ENCODE measurements around the gene MRPL39. TPM values are rescaled to one million over a fixed set of nuclear protein-coding genes. Genes with fewer than 3 reads are reported as not detected.

The MRPL39 gene
- total and polyA plus RNA-seq, 7 donors: 40.5 to 75.0 (median 44.5) TPM

- H3K4me3 ChIP-seq: no peak overlapping the region
- no peak for ATAC-seq
- DNase-seq: no peak
- no peaks in the 10 kb centered on the region for H3K9me3 ChIP-seq
- WGBS, 3 donors: 83 to 86% (median 85%) methylated on average over 2 of the region's 2 CpGs
- intact Hi-C loops (cut with DNase I): no loop called here
- TF ChIP-seq CTCF (IDR thresholded peaks at IDR 0.05): no peak
- H3K27me3 ChIP-seq (ENCODE audit: insufficient read depth in 3 of 3, low read length in 2 of 3): no peaks in the 10 kb centered on the region
- H3K4me1 ChIP-seq: no peaks in the 10 kb centered on the region
- no peak overlapping the region for H3K27ac ChIP-seq
- H3K36me3 ChIP-seq (ENCODE audit: insufficient read depth in 1 of 2, low read depth in 1 of 2): no peaks in the 10 kb centered on the region
Observed at GRCh38 chr21:25558123-25558522, 49.2 kb downstream of the MRPL39 start.

GRCh38 chr21:25557180-25557579, 50.1 kb downstream of the MRPL39 start:
- H3K36me3 ChIP-seq (ENCODE audit: insufficient read depth in 1 of 2, low read depth in 1 of 2): no peaks in the 10 kb centered on the region
- ATAC-seq (no peak), DNase-seq (no peak)
- no peak overlapping the region for H3K4me3 ChIP-seq
- no peaks in the 10 kb centered on the region for H3K27me3 ChIP-seq (ENCODE audit: insufficient read depth in 3 of 3, low read length in 2 of 3)
- TF ChIP-seq CTCF (IDR thresholded peaks at IDR 0.05): no peak
- intact Hi-C loops (cut with DNase I): no loop called here
- 90 to 97% (median 91%) methylated on average over 1 of the region's 1 CpG for WGBS, 3 donors
- H3K4me1 ChIP-seq: no peaks in the 10 kb centered on the region
- no peaks in the 10 kb centered on the region for H3K9me3 ChIP-seq
- no peak overlapping the region for H3K27ac ChIP-seq

GRCh38 chr21:25556091-25556490, 51.2 kb downstream of the MRPL39 start:
- ATAC-seq: no peak
- no peak for TF ChIP-seq CTCF (IDR thresholded peaks at IDR 0.05)
- intact Hi-C loops (cut with DNase I): no loop called here

GRCh38 chr21:25555492-25555891, 51.8 kb downstream of the MRPL39 start:
- no peak for TF ChIP-seq CTCF (IDR thresholded peaks at IDR 0.05)
- no peaks in the 10 kb centered on the region for H3K9me3 ChIP-seq
- H3K36me3 ChIP-seq (ENCODE audit: insufficient read depth in 1 of 2, low read depth in 1 of 2): no peaks in the 10 kb centered on the region
- H3K27me3 ChIP-seq (ENCODE audit: insufficient read depth in 3 of 3, low read length in 2 of 3): no peaks in the 10 kb centered on the region
- no peaks in the 10 kb centered on the region for H3K4me1 ChIP-seq
- no peak overlapping the region for H3K4me3 ChIP-seq
- ATAC-seq (no peak), DNase-seq (no peak)
- no peak overlapping the region for H3K27ac ChIP-seq
- intact Hi-C loops (cut with DNase I): no loop called here

More at GRCh38 chr21:25556091-25556490, 51.2 kb downstream of the MRPL39 start:
- no peaks in the 10 kb centered on the region for H3K9me3 ChIP-seq
- no peaks in the 10 kb centered on the region for H3K4me1 ChIP-seq
- H3K27ac ChIP-seq: no peak overlapping the region
- H3K27me3 ChIP-seq (ENCODE audit: insufficient read depth in 3 of 3, low read length in 2 of 3): no peaks in the 10 kb centered on the region
- no peak overlapping the region for H3K4me3 ChIP-seq
- DNase-seq: no peak
- H3K36me3 ChIP-seq (ENCODE audit: insufficient read depth in 1 of 2, low read depth in 1 of 2): no peaks in the 10 kb centered on the region

GRCh38 chr21:25552856-25553255, 54.4 kb downstream of the MRPL39 start:
- ATAC-seq: no peak
- Histone ChIP-seq H3K27ac (no peak overlapping the region), H3K4me3 (no peak overlapping the region), H3K9me3 (no peaks in the 10 kb centered on the region), H3K4me1 (no peaks in the 10 kb centered on the region), H3K27me3 (ENCODE audit: insufficient read depth in 3 of 3, low read length in 2 of 3) (no peaks in the 10 kb centered on the region), H3K36me3 (ENCODE audit: insufficient read depth in 1 of 2, low read depth in 1 of 2) (no peaks in the 10 kb centered on the region)
- no peak for DNase-seq
- TF ChIP-seq CTCF (IDR thresholded peaks at IDR 0.05): no peak
- intact Hi-C loops (cut with DNase I): no loop called here
- WGBS, 3 donors: 88 to 91% (median 90%) methylated on average over 5 of the region's 5 CpGs

All from psoas muscle (tissue), 8 donors.